Measurements from ENCODE around the gene GAPDH. TPM values are rescaled to one million over a fixed set of nuclear protein-coding genes. Genes with fewer than 3 reads are reported as not detected.
A peak's percentile ranks its signal among the peaks of the same experiment; 100 is the strongest.

Gene GAPDH
- polyA plus RNA-seq, 2 of the 4 experiments (the other 2 are of a cell fraction), result 6,463 to 10,036 TPM

- Histone ChIP-seq H3K9me3 (no peaks in the 10 kb centered on the region), H3K4me2 (no peak overlapping the region), H3K4me1 (peaks cover 20% of the 10 kb centered on the region), H3K4me3 (no peak overlapping the region), H3K27ac (no peak overlapping the region)
- CTCF ChIA-PET, result interaction anchor here (0.5 to 3.1 kb wide), 10 partner anchors 10 to 105 kb away, joined by 3 to 27 read pairs (median 4); no protein-coding TSS in a partner anchor
- POLR2A ChIA-PET, result no interaction called here
- 85% methylated on average over 17 of the region's 17 CpGs for WGBS (ENCODE audit: missing lambda C conversion rate)
- ATAC-seq (no peak), DNase-seq (ENCODE audit: low read depth in 1 of 2, low spot score in 1 of 2) (no peak), FAIRE-seq (no peak)
- TF ChIP-seq JUNB (IDR thresholded peaks at IDR 0.05) (no peak), POLR2AphosphoS2 (conservative IDR thresholded peaks at IDR 0.05; ENCODE audit: low read length) (no peak), NFE2L2 (conservative IDR thresholded peaks at IDR 0.05; ENCODE audit: low read length) (no peak), RFX5 (IDR thresholded peaks at IDR 0.05) (no peak), TFCP2L1 (CRISPR knock-in tag; IDR thresholded peaks at IDR 0.05) (no peak), CHD4 (IDR thresholded peaks at IDR 0.05; ENCODE audit: borderline replicate concordance) (no peak), CBX8 (IDR thresholded peaks at IDR 0.05) (no peak), SMC3 (IDR thresholded peaks at IDR 0.05) (no peak), E2F6 (IDR thresholded peaks at IDR 0.05; ENCODE audit: borderline replicate concordance, low read depth) (no peak)
- TF ChIP-seq, protein P1, sequence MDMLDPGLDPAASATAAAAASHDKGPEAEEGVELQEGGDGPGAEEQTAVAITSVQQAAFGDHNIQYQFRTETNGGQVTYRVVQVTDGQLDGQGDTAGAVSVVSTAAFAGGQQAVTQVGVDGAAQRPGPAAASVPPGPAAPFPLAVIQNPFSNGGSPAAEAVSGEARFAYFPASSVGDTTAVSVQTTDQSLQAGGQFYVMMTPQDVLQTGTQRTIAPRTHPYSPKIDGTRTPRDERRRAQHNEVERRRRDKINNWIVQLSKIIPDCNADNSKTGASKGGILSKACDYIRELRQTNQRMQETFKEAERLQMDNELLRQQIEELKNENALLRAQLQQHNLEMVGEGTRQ (IDR thresholded peaks at IDR 0.05), result no peak
Observed at GRCh38 chr12:6528539-6529235, 5.6 kb upstream of the GAPDH start.

DNA sequence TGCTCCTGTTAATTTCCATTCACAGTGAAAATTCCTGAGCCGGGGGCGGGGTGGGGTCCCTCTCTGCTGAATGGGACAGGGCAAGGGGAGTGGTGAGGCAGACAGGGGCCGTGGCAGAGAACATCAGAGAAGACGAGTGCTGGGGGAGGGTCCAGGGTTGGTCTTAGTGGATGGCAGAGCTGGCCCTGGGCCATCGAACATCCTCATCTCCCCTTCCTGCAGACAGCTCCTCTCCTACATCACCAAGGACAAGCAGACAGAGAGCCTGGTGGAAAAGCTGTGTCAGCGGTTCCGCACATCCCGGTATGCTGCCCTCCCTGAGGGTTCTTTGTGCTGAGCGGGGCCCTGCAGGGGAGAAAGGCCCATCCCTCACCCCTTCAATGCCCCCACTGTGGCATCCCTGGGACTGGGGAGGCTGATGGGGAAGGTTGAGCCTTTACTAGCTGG, 5.0 kb upstream of the GAPDH start:
- 89% methylated on average over 9 of the region's 9 CpGs for WGBS (ENCODE audit: missing lambda C conversion rate)
- Histone ChIP-seq H3K4me2 (no peak overlapping the region), H3K4me1 (peaks cover 20% of the 10 kb centered on the region), H3K27ac (peak overlapping the region in 1 of 2 experiments; percentile 15; a peak in 1 of 6 replicates), H3K9me3 (no peaks in the 10 kb centered on the region), H3K4me3 (no peak overlapping the region)
- no peak for DNase-seq (ENCODE audit: low read depth in 1 of 2, low spot score in 1 of 2)
- no peak for ATAC-seq
- TF ChIP-seq MAFK (IDR thresholded peaks at IDR 0.05; ENCODE audit: partially characterized antibody), result peak; percentile 89
- no peak for TF ChIP-seq ZSCAN20 (CRISPR knock-in tag; IDR thresholded peaks at IDR 0.05)
- ChIA-PET CTCF (interaction anchor here (0.5 to 3.1 kb wide), 9 partner anchors 10 to 105 kb away, joined by 3 to 27 read pairs (median 4); no protein-coding TSS in a partner anchor), POLR2A (no interaction called here)
- FAIRE-seq, result no peak

DNA sequence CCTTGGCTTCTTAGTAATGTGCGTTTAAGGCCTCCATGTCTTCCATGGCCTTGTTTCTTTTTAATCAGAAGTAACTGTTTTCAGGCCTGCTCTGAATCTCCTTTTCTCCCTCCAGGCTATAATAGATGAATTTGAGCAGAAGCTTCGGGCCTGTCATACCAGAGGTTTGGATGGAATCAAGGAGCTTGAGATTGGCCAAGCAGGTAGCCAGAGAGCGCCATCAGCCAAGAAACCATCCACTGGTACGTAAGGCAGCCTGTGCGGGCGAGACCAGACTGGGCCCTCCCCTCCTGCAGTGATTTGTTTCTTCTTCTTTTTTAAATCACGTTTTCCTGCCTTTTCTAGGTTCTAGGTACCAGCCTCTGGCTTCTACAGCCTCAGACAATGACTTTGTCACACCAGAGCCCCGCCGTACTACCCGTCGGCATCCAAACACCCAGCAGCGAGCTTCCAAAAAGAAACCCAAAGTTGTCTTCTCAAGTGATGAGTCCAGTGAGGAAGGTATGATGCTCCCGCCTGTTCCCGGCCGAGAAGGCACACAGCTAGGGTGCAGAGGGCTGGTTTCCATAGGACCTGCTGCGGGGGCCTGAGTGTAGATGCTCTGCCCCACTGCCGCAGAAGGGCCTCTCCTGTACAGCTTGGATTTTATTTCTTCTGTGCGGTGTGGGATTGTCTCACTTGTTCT, 3.6 kb upstream of the GAPDH start:
- Histone ChIP-seq H3K4me3 (no peak overlapping the region), H3K9me3 (no peaks in the 10 kb centered on the region), H3K4me2 (no peak overlapping the region), H3K4me1 (peaks cover 20% of the 10 kb centered on the region), H3K27ac (peak overlapping the region; percentile 37 to 97; a peak in 5 of 6 replicates)
- no peak for TF ChIP-seq NFE2L2 (conservative IDR thresholded peaks at IDR 0.05; ENCODE audit: low read length)
- TF ChIP-seq CBX8 (IDR thresholded peaks at IDR 0.05), result no peak
- TF ChIP-seq JUN (IDR thresholded peaks at IDR 0.05), result no peak
- TF ChIP-seq ZC3H11A (IDR thresholded peaks at IDR 0.05), result no peak
- no peak for TF ChIP-seq MAZ (IDR thresholded peaks at IDR 0.05; ENCODE audit: borderline replicate concordance, low read depth, low read length)
- no peak for TF ChIP-seq CHD2 (IDR thresholded peaks at IDR 0.05; ENCODE audit: low read length, partially characterized antibody)
- TF ChIP-seq RNF2 (IDR thresholded peaks at IDR 0.05; ENCODE audit: borderline replicate concordance, low read depth), result no peak
- no peak for TF ChIP-seq FOSB (CRISPR knock-in tag; IDR thresholded peaks at IDR 0.05)
- TF ChIP-seq JUNB (IDR thresholded peaks at IDR 0.05), result no peak
- no peak for TF ChIP-seq RCOR1 (IDR thresholded peaks at IDR 0.05; ENCODE audit: low read depth, low read length)
- TF ChIP-seq EHMT2 (IDR thresholded peaks at IDR 0.05; ENCODE audit: low read depth), result no peak
- no peak for TF ChIP-seq KDM5A (IDR thresholded peaks at IDR 0.05)
- TF ChIP-seq FOXS1 (CRISPR knock-in tag; IDR thresholded peaks at IDR 0.05), result no peak
- TF ChIP-seq ZNF302 (CRISPR knock-in tag; IDR thresholded peaks at IDR 0.05), result no peak
- TF ChIP-seq POLR2A (IDR thresholded peaks at IDR 0.05; ENCODE audit: low read length), result no peak
- TF ChIP-seq SMC3 (IDR thresholded peaks at IDR 0.05), result no peak
- DNase-seq (ENCODE audit: low read depth in 1 of 2, low spot score in 1 of 2) (no peak), ATAC-seq (no peak), FAIRE-seq (no peak)
- WGBS (ENCODE audit: missing lambda C conversion rate), result 93% methylated on average over 18 of the region's 18 CpGs
- POLR2A ChIA-PET, result interaction anchor here (2.2 to 2.5 kb wide), 2 partner anchors 60 to 195 kb away, joined by 10 to 27 read pairs; partner anchors contain the start of gene VAMP1
- CTCF ChIA-PET, result interaction anchor here (0.7 to 1.9 kb wide), 4 partner anchors 11 to 65 kb away, joined by 3 to 6 read pairs (median 4); no protein-coding TSS in a partner anchor

Measured in A549 (cell line).